ENCODE measurements around the gene JAKMIP1.

Gene JAKMIP1

DNA sequence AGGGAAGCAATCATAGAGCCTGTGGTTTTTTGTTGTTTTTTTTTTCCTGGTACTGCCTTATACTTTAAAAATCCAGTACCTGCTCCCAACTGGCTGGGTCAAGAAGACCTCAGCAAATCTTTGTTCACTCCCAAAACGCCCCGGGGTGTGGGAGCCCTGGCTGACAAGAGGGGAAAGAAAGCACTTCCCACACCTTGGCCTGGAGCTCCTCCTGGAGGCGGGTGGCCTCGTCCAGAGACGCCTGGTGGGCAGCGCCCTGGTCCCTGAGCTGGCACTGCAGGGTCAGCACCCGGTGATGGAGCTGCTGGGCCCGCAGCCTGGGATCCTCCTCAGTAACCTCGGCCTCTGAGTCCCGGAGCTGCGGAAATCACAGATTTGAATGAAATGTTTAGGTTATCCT is 220.4 kb downstream of the JAKMIP1 start:
- no peak for DNase-seq

DNA sequence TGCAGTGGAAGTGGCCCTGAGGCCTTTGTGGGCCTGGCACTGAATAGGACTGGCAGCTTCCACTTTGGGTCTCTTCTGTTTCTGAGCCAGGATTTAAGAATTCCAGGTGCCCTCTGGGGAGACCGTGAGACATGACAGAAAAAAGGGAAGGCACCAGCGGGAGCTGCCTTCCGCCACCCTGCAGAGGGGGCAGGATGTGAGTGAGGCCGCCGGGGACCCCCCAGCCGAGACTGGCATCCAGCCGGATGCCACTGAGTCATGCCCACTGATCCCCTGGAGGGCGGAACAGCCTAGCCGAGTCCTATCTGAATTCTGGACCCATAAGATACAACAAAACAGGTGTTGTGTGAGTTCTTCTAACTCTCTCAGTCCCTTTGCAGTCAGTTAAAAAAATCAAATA is 223.4 kb downstream of the JAKMIP1 start:
- DNase-seq: no peak

DNA sequence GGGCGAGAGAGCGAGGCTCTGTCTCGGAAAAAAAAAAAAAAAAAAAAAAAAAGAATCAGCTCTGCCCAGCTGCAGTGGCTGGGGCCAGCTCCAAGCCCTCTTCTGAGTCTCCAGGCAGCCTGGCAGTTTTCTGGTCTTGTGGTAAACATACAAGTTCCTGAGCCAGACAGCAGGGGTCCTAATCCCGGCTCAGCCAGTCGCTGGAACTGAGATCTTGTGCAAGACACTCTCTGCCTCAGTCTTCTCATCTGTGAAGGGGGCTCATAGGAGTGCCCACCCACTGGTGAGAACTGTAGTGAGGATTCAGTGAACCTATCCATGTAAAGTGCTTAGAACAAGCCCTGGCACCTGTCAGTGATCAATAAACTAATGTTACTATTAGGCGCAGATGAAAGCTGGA is 223.9 kb downstream of the JAKMIP1 start:
- DNase-seq: no peak
